Measurements from ENCODE around the gene LMAN1.

Gene LMAN1

DNA sequence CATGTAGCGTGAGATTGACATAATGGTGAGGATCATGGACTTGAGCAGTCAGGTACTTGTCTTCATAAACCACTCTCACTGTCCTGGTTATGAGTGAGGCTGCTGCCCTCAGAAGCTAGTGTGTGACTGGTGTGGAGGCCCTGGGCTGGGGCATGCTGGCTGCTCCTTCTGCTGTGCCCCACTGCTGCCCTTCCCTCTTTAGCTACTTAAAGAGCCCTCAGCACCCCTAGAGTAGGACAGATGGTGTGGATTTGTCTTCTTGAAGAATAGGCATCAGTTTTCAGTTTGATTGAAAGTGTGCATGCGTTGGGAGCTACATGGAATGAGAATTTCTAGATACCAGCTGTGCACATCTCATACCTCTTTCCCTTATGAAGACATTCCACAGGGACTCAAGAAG, 56.1 kb downstream of the LMAN1 start:
- DNase-seq (ENCODE audit: low read depth): no peak

DNA sequence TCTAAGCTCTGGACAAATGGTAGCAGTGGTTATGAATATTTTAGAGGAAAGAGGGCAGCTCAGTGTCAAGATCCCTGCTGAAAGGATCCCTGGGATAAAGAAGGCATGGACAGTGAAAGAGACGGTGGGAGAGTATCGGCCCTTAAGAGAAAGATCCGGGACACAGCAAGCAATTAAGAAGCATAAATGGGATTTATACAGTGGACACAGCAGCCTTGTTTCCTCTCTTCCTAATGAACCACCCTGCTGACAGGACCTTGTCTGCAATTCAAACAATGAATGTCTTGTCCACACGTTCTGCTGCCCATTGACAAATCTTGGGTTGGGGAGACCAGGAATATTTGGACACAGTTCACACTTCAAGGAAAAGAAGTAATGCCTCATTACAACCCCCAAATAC, 57.1 kb downstream of the LMAN1 start:
- no peak for DNase-seq (ENCODE audit: low read depth)

DNA sequence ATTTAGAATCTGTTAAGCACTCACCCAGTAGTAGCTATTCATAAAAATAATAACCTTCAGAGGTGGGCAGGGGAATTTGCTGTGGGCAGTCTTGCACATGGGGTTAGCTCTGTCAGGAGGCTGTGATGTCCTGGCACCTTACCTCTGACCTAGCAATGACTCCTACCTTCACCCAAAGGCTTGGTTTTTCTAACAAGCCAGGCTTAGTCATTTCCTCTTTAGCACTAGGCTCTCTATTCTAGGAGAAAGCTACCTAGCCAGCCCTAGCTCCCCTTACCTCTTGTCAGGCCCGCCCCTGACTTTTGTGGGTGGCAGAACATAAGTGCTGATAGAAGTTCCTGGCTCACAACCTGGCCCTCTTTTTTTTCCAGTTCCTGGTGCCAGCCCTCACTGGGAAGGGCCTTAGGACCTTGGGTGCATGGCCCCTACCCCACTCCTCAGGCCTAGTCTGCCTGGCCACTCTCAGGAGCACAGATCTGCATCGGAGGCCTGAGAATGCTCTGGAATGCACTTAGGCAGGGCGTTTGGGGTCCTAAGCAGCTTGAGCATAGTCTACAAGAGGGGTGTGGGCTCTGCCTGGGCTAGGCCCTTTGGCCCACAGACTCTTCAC, 58.3 kb downstream of the LMAN1 start:
- no peak for DNase-seq (ENCODE audit: low read depth)

DNA sequence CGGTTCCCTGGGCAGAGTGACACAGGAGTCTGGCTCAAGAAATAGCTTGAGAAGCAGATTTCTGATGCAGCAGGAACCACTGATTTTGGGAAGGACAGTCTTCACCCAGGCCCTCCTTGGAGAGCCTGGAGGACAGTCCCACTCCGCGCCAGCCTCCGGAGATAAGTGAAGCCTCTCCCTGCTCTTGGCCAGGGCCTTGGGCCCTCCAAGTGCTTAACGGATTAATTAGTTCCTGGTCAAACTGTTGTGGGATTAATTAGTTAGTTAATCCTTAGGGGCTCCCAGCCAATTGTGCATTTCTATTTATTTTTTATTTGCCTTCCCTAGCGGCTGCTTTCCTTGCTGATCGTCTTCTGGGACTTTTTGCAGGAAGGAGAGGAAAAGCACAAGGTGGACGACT, 60.2 kb downstream of the LMAN1 start:
- DNase-seq (ENCODE audit: low read depth): no peak

DNA sequence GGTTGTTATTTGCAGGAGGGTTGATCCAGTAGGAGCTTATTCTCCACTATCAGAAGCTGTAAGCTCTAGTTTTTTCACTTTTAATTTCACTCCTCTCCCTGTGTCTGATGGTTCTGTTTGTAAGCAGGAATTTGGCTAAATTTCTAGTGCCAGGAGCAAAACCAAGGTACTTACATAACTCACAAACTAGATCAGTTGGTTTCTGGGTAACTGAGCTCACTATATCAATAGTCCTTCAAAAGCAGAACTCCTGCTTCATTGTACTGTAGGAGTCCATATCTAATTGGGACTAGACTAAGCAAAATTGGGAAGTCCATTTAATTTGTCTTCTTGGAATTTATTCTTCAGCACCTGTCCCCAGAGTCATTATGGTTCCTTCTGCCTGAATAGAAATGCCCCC, 65.7 kb downstream of the LMAN1 start:
- no peak for DNase-seq (ENCODE audit: low read depth)

DNA sequence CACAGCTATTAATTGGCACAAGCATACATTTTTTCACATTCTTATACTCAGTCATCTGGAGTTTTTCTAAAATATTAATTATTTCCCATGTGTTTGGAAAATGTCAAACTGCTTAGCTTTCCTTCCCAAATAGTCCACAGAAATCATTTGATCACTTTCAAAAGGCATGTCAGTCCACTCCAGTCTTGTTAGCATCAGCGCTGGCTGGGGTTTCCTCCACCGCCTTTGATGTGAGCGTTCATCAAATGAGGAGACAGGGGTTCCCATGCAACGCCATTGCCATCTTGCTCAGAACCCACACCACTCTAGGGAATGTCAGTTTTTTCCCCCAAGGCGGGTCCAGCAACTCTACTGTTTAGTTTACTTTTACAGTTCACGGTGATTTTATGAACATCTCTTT, 72.7 kb downstream of the LMAN1 start:
- no peak for DNase-seq (ENCODE audit: low read depth)

DNA sequence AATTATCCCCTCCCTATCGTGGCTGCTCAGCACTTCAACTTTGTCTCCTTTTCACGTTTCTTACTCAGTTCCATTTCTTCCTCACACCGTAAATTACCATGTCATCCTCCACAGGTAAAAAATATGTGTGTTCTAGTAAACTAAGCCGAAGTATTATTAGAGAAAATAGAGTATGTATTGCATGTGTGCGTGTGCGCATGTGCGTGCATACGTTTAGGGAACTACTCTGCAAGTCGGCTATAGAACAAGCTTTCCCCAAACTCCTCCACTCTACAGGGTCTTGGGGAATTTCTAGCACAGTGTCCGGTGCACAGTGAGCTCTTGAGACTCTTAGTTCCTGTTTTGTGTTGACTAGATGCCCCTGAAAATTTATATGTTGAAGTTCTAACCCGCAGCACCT, 76.7 kb downstream of the LMAN1 start:
- DNase-seq (ENCODE audit: low read depth): no peak

DNA sequence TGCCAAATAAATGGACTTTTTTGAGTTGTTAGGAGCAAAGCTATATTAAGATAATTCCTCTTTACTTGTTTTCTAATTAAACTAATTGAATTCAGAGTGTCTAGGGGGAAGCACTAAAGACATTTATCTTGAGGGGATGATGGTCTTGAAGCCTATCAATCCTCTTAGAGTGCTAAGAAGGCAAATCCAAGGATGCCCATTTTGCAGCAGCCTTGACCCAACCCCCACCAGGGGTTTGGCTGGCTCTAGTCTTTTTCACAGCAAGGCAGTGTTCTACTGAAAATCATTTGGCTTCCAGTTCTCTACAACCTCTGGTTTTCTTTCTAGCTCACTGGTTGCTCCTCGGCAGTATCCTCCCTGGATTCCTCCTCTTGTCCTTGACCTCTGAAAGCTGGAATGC, 79.3 kb downstream of the LMAN1 start:
- no peak for DNase-seq (ENCODE audit: low read depth)

DNA sequence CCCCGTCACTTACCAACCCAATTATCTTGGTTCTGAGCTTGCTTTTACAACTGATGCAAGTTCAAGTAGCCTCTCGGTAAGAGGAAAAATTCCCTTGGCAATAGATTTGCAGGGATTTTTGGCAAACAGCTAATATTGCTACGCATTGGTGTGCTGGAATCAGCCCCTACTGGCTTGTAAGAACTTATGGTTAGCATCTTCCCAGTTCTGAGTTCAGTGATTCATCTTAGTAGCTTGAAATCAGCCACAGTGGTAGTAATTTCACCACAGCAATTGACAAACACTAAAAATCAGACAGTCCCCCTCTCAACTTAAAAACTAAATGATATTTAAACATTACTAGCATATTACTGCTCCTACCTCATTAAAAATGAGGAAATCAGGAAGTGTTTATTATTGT, 79.9 kb downstream of the LMAN1 start:
- no peak for DNase-seq (ENCODE audit: low read depth)

DNA sequence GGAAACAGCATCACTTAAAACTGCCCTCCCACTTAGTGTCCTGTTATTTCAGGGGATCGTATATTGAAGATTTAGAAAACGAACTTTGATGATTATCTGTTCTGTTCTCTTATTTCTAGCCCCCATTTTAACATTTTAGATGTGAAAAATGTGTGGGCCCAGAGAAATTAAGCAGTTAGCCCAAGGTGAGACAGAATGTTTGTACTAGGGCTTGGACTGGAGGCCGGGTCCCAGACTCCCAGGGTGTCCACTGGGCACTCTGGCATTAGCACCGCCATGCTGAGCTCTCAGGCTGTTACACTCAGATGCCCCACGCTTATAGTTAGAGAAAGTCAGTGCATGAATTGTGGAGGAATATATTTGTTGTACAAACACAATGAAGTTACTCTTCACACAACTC, 80.3 kb downstream of the LMAN1 start:
- no peak for DNase-seq (ENCODE audit: low read depth)

Data from stimulated activated CD8-positive, alpha-beta memory T cell treated with anti-CD3 and anti-CD28 coated beads, Interleukin-4, amount 100 ng/mL, for 24 hours (primary cell).